A673 (cell line): ENCODE data around the gene APCDD1L. TPM values are rescaled to one million over a fixed set of nuclear protein-coding genes. Genes with fewer than 3 reads are reported as not detected.

Experiments
- Bru-seq: library from RNA; stranded (reverse); fragments of 400-500 nt; gene quantifications from one replicate; lab custom pipeline; 2021; lab: Mats Ljungman, UMichigan
- BruChase-seq, 2 experiments: library from RNA; stranded (reverse); fragments of 400-500 nt; gene quantifications; one replicate each; lab custom pipeline; 2021; lab: Mats Ljungman, UMichigan
- BruUV-seq: library from RNA; stranded (reverse); fragments of 400-500 nt; replicated peaks from 2 replicates; lab custom pipeline; 2021; lab: Mats Ljungman, UMichigan
- CTCF ChIA-PET: fragments of 300-600 bp; sonication (Branson Sonifier 250); formaldehyde crosslinking; loops from one replicate; lab custom pipeline; 2022; ENCODE audit warnings: antibody characterized with exemption; lab: Charles Lee
- POLR2A ChIA-PET: fragments of 300-600 bp; sonication (Branson Sonifier 250); formaldehyde crosslinking; loops from one replicate; lab custom pipeline; 2022; ENCODE audit warnings: antibody characterized with exemption; ENCODE audit not compliant: low non-redundant PET; lab: Charles Lee
- DNase-seq: peaks from one replicate; pipeline ENCODE4 v3.0.0-alpha.2; 2015; ENCODE audit warnings: low spot score
- H3K27ac ChIP-seq: fragments of 200-600 bp; sonication (generic); 2 replicates; pipeline ENCODE4 v1.5.1; 2016; ENCODE audit warnings: mixed run types, low read depth, mild to moderate bottlenecking, mixed read lengths, antibody characterized with exemption, low read length; ENCODE audit not compliant: poor library complexity, severe bottlenecking
- H3K27me3 ChIP-seq: fragments of 200-600 bp; sonication (generic); replicated peaks from 2 replicates; pipeline ENCODE4 v1.6.1; 2017; ENCODE audit warnings: mixed run types, low read depth, mild to moderate bottlenecking, mixed read lengths, antibody characterized with exemption, low read length; ENCODE audit not compliant: insufficient read depth, poor library complexity
- H3K36me3 ChIP-seq: fragments of 200-600 bp; sonication (generic); 2 replicates; pipeline ENCODE4 v1.6.1; 2016; ENCODE audit warnings: mixed run types, mild to moderate bottlenecking, mixed read lengths, antibody characterized with exemption, low read length; ENCODE audit not compliant: insufficient read depth, poor library complexity, severe bottlenecking
- H3K4me1 ChIP-seq: fragments of 200-600 bp; sonication (generic); 2 replicates; pipeline ENCODE4 v1.6.1; 2017; ENCODE audit warnings: mixed run types, mild to moderate bottlenecking, mixed read lengths, antibody characterized with exemption, low read length; ENCODE audit not compliant: insufficient read depth, poor library complexity, severe bottlenecking
- H3K4me3 ChIP-seq: fragments of 200-600 bp; sonication (generic); 2 replicates; pipeline ENCODE4 v1.5.1; 2016; ENCODE audit warnings: low read depth, mixed run types, mild to moderate bottlenecking, mixed read lengths, low read length; ENCODE audit not compliant: poor library complexity, severe bottlenecking
- H3K9me3 ChIP-seq: fragments of 200-600 bp; sonication (generic); 2 replicates; pipeline ENCODE4 v1.6.1; 2016; ENCODE audit warnings: mixed run types, low read depth, mild to moderate bottlenecking, mixed read lengths, antibody characterized with exemption, low read length; ENCODE audit not compliant: poor library complexity, severe bottlenecking
- EZH2 ChIP-seq: fragments of 200-600 bp; sonication (generic); IDR thresholded peaks from 2 replicates; pipeline ENCODE4 v1.6.1; 2017; ENCODE audit warnings: borderline replicate concordance, low read depth, mild to moderate bottlenecking, mixed read lengths, antibody characterized with exemption, low read length; ENCODE audit not compliant: poor library complexity, severe bottlenecking
- intact Hi-C: fragments of 100-400 bp; cut with micrococcal nuclease; formaldehyde crosslinking; loops from one replicate; pipeline ENCODE4 v1.10.0; 2022; ENCODE audit not compliant: unreplicated experiment
- long read RNA-seq: library from polyadenylated mRNA; stranded (forward); transcript quantifications from one replicate; pipeline ENCODE4 v2.0.0, GENCODE V29; 2022
- total RNA-seq: library from RNA; stranded (reverse); gene quantifications from 2 replicates; pipeline ENCODE4 v1.2.3, GENCODE V29; 2021
- TF ChIP-seq, protein P1 (sequence below): fragments of 300-800, 200-600 bp; sonication (generic); conservative IDR thresholded peaks from 2 replicates; pipeline ENCODE4 v1.5.1; 2017; ENCODE audit warnings: low read depth, mild to moderate bottlenecking, antibody characterized with exemption, low read length, moderate library complexity, mixed read lengths

The APCDD1L gene
- total RNA-seq (not detected in 2 replicates), Bru-seq, nascent RNA (percentile 7 among the genes with signal in this experiment), BruChase-seq, experiment 1, labeled RNA remaining after a 2-hour chase (percentile 3 among the genes with signal in this experiment), BruChase-seq, experiment 2, labeled RNA remaining after a 6-hour chase (percentile 1 among the genes with signal in this experiment)
- long read RNA-seq, partial matches to known transcripts: 0 of 2 reads
- long read RNA-seq, other reads (novel, unspliced or antisense): 2 of 2 reads

DNA sequence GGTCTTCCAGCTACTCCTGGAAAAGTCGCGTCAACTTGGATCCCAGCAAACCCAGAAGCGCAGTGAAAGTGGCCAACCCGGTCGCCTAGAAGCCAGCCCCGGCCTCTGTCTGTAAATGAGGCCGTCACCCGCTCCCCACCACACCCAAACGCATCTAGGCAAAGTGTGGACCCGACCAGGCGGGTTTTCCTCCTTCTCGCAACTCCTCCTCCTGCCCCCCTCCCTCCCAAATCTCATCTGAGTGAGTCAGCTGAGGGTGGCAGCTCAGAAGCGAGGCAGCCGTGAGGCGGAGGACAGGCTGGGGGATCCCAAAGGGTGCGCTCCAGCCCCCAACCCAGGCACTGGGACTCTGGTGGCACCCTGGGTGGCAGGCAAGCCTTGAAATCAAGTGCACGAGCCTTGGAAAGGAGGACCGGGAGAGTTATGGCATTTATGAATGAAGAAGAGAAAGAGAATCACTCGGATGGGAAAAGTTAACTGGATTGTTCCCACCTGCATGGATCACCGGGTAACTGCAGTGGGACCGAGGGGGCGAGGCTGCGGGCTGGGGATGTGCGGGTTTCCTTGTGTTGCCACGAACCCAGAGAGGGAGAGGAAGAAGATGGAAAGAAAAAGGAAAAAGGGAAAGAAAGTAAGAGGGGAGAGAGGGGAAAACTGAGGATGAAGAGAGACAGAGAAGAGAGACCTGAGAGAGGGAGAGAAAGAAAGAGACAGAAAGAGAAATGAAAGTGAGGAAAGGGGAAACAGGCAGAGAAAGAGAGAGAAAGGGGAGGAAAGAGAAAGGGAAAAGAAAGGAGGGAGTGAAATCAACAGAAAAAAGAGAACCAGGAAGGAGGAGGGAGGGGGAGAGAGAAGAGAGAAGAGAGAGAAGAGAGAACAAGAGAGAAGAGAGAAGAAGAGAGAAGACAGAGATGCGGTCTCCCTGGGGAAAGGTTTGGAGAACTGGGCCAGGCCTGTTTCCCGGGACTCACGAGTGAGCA is at the start of gene APCDD1L:
TSS of gene APCDD1L (minus strand) at position 167 of the 980 bp plus-strand sequence. CDS start 692 bp downstream, outside the sequence.
- Histone ChIP-seq H3K9me3 (no peaks in the 10 kb centered on the region), H3K4me1 (peaks cover 10% of the 10 kb centered on the region), H3K27me3 (peaks cover 7% of the 10 kb centered on the region), H3K4me3 (no peak within 1 kb of the TSS), H3K27ac (no peak within 1 kb of the TSS), H3K36me3 (no peaks in the 10 kb centered on the region)
- intact Hi-C loops: no loop called here
- no peak for DNase-seq
- no TSS peak for BruUV-seq
- ChIA-PET CTCF (interaction anchor here (0.8 kb wide), 1 partner anchor 135 kb away, joined by 5 read pairs; the partner anchor contains the start of gene STX16), POLR2A (no interaction called here)
- TF ChIP-seq, protein P1, sequence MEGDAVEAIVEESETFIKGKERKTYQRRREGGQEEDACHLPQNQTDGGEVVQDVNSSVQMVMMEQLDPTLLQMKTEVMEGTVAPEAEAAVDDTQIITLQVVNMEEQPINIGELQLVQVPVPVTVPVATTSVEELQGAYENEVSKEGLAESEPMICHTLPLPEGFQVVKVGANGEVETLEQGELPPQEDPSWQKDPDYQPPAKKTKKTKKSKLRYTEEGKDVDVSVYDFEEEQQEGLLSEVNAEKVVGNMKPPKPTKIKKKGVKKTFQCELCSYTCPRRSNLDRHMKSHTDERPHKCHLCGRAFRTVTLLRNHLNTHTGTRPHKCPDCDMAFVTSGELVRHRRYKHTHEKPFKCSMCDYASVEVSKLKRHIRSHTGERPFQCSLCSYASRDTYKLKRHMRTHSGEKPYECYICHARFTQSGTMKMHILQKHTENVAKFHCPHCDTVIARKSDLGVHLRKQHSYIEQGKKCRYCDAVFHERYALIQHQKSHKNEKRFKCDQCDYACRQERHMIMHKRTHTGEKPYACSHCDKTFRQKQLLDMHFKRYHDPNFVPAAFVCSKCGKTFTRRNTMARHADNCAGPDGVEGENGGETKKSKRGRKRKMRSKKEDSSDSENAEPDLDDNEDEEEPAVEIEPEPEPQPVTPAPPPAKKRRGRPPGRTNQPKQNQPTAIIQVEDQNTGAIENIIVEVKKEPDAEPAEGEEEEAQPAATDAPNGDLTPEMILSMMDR: no peak
- TF ChIP-seq EZH2: no peak

DNA sequence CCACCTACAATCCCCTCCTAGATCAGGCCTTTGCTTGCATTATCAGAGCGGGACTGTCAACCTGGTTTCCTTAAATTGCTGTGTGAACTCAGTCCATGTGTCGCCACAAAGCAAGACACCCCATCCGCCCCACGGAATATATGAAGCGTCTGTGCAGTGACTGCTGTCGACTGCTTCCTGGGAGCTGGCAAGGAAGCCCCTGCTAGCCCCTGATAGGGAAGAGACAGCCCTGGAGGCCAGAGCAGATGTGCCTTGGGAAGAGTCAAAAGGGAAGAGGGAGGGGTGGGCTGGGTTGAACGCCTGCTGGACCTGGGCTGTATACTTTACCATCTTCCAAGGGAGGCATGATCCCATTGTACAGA is 44.1 kb upstream of the APCDD1L start:
- intact Hi-C loops: no loop called here
- no peak for DNase-seq

More for the DNA sequence above, 44.1 kb upstream of the APCDD1L start:
- POLR2A ChIA-PET: no interaction called here
- Histone ChIP-seq H3K27ac (no peak overlapping the region), H3K27me3 (no peaks in the 10 kb centered on the region), H3K36me3 (no peaks in the 10 kb centered on the region), H3K4me1 (no peaks in the 10 kb centered on the region), H3K9me3 (no peaks in the 10 kb centered on the region), H3K4me3 (no peak overlapping the region)
- CTCF ChIA-PET: no interaction called here
- BruUV-seq: no TSS peak
- TF ChIP-seq, protein P1: no peak
- TF ChIP-seq EZH2: no peak
